Right renal pelvis (tissue), 4 donors: Measurements from ENCODE around the gene CNTN1. TPM values are rescaled to one million over a fixed set of nuclear protein-coding genes. Genes with fewer than 3 reads are reported as not detected.
"Not testable (repeated sequence)": the region's sequence is repeated elsewhere in the genome, so short reads cannot be mapped to it uniquely, and the experiment has no call there.

Experiments used
- DNase-seq, 4 donors: peaks; one replicate each; pipeline ENCODE4 v3.0.0-alpha.2; 2013; ENCODE audit warnings: low read depth in 4 of 4, low spot score in 3 of 4, missing footprints in 1 of 4
- polyA plus RNA-seq, 4 donors: library from polyadenylated mRNA; unstranded; fragments of 120-200 nt; gene quantifications; one replicate each; pipeline ENCODE4 v1.2.1, GENCODE V29; 2013; ENCODE audit not compliant: insufficient read length in 4 of 4

Gene CNTN1
- polyA plus RNA-seq, 4 donors = 44.6 to 64.4 (median 56.4) TPM

DNA sequence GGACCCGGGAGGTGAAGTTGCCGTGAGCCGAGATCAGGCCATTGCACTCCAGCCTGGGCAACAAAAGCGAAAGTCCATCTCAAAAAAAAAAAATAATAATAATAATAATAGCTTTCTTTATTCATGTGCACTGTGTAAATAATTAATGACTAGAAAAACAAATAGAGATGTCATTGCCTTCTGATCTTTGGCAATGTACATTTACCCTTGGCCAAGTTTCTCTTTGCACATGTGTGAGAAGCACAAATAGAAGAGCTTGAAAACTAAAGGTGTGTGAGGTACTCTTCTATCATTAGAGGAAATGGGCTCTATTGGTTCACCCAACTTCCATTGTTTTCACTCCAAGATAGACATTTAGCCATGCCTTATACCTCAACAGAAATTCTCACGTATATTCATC, 325.8 kb downstream of the CNTN1 start:
- DNase-seq = no peak

DNA sequence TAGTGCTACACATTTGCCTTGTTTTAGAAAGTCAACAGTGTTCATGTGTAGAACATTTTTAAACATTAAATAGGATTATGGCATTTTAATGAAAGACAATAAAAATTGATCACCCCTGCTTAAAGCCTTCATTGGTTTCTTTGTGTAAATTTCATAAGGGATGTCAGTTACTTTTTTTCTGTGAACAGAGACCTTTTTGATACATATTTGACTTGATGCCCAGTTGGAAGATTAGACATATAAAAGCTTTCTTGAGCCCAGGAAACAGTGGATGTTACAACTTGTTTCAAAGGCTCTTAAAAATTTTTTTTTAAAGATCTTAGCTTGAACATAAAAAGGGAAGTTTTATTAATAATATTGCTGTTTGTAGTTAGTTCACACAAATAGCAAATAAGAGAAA, 327.2 kb downstream of the CNTN1 start:
- no peak for DNase-seq

DNA sequence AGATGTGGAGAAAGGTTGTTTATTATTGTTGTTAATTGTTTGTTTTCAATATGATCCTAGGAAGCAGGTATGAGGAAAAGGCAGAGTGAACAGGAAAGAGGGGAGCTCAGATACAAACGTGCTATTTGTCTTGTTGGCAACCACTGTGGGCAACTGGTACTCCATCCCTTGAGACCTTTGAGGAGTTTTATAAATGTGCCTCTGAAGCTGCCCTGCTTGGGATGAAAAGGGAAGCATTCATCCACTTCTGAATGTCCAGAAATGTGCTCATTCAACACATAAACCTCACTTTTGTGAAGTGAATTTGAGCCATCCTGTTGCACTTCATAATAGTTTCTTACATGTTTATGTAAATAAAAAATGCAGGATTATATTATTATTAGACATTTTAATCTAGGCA, 331.6 kb downstream of the CNTN1 start:
- DNase-seq = no peak

DNA sequence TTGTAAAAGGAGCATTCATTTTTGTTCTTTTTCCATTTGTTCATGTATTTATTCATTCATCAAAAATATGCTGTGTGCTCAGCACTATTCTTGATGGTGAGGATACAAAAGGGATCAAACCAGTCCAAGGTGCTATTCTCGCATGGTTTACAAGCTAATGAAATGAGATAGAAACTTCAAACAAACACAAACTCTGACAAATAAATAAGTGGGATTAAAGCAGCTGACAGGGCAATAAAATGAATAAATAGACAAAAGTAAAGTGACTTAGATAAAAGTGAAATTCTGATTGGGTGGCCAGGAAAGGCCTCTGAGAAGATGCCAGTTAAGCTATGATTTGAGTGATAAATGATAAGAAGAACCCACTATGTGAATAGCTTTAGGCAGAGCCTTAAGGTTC, 333.9 kb downstream of the CNTN1 start:
- DNase-seq = no peak

DNA sequence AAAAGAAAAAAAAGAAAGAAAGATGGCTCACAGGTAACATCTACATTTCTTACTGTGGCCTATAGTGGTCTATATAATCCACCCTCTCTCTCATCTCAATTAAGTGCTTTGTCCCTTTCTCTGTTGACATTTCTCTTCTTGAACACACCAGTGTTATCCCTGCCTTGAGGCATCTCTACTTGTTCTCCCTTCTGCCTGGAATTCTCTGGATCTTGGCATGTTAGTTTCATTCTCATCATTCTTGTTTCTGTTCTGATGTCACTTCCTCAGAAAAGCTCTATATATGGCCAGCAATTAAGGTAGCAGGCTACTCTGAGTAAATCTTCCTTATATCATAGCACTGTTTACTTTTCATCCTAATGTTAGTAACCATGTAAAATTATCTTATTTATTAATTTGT, 340.1 kb downstream of the CNTN1 start:
- no peak for DNase-seq

DNA sequence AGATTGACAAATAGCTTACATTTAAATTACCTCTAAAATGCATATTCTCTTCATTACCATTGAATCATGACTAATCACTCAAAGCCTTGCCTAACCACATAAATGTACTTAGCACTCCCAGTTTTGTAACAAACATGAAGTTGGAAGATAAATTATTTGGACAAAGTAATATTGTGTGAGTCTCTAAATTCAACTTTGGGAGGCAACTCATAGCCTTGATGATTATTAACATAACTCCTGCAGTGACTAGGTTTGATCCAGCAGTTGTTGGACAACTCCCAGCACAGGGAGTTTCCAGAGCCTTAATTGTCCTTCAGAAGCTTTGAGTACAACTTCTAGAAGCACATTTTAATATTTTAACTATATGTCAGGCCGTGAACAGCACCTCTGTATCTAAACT, 342.4 kb downstream of the CNTN1 start:
- no peak for DNase-seq

DNA sequence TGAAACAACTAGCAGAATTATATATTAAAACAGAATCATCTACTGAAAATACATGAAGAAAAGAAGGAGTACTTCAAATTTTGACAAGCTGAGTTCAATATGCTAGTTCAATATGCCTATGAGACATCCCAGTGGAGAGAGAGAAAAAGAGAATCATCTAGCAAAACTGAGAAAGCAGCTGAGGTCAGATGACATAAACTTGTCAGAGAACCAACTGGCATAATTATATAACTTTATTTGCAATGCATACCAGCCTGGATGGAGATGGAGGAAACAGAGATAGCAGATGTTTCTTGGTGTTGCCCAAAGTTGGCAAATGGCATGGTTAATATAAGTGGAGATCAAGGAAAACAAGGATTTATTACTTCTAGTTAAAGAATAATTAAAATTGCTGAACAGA, 347.2 kb downstream of the CNTN1 start:
- no peak for DNase-seq

DNA sequence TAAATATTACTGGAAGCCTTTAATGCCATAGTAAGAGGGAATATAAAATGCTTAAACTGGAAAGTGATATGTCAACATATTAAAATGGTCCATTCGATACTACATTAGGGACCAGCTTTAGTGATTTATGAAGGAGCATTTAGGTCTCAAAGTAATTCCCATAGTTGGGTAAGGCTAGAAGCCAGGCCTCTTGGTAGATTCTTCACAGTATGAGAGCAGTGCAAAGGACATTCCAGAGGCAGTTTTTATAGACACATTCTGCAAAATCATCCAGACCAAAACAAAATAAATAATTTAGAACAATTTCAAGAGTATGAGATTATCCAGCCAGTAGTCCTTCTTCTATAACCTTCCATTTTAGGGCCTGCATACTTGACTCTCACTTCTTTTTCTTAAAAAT, 353.3 kb downstream of the CNTN1 start:
- DNase-seq = no peak

DNA sequence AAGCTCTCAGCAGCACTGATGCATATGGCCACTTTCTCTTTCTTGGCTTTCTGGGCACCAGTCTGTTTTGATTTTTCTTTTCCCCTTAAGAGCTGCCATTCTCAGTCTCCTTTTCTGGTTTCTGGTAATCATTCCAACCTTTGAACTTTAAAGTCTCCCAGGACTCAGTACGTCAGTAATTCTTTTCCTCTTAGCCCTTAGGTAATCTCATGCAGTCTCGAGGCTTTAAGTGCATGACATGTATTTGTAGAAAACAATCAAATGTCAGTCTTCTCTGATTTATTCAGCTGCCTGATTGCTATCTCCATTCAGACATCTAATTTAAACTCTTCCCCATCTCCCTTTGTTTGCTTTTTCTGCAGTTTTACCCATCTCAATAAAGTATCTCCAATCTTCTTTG, 356.8 kb downstream of the CNTN1 start:
- no peak for DNase-seq

DNA sequence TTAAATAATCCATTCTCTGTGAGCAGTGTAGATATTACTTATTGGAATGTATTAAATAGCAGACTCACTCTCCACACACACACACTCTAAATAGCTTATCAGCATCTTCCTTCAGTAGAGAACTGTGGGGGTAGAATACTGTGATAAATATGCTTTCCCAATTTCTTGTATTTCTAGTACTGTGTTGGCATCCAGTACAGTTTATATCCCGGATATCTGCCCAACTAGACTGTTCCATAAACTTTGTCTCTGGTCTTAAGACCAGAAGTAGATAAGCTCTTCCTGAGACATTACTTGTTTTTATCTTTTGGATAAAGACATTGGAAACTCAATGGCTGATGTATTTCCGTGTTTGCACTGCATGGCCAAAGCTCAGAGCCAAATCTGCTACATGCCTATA, 359.7 kb downstream of the CNTN1 start:
- no peak for DNase-seq

DNA sequence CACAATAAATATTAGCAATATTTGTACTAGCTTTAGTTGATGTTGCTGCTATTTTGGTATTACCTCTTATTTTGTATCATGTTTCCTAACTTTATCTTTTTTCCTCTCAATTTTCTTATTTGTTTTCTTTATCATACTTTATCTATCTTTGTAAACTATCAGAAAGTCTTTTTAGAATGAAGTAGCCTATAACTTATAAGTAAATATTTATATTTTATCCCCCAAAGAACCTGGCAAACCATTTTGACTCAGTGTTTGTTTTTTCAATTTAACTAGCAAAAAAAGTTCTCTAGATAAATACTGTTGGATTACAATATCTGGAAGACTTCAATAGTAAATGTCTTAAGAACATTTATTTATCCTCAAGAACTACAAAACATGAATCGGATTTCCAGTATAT, 360.2 kb downstream of the CNTN1 start:
- DNase-seq = no peak

DNA sequence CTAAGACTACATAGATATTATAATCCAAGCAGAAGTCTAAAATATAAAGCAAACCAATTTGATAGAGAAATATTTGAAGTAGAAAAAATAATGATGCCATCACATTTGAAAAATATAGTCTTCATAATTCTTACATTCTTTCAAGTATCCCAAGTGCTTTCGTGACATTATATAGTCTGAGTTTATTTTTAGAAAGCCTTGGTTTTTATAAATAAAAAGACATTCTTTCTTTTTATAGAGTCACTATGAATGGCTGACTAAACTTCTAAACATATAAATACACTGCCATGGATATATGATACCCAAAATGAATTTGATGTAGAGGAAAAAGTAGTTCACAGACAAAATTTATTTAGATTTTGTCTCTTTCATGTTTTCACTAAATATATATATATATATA, 360.8 kb downstream of the CNTN1 start:
- DNase-seq = no peak

DNA sequence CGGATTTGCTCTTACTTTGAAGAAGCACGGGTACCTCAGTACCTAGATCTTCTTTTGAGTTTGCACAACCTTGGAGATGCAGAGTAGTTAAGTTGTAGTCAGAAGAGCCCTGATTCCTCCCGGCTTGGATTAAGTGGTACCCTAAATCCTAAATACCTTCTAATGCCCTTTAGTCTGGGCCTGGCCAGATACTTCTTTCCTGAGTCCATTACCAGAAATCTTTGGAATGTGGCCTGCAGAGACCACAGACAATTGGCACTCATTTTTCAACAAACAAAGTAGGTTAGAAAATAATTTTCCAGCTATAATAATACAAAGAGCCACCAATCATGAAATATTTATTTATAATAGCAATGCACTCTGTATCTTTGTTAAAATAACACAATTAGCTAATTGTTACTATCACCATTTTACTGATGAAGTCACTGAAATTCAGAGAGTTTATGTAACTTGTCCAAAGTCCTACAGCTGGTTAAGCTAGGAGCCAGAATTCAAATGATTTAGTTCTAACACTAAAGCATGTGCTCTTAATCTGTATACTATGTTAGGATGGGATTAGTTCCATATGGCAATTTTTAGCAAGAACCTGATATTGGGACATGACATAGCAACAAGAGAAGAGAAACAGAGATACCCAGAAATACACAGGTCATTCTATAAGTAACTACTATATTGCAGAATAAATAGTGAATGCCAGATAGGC, 363.8 kb downstream of the CNTN1 start:
- DNase-seq = no peak

DNA sequence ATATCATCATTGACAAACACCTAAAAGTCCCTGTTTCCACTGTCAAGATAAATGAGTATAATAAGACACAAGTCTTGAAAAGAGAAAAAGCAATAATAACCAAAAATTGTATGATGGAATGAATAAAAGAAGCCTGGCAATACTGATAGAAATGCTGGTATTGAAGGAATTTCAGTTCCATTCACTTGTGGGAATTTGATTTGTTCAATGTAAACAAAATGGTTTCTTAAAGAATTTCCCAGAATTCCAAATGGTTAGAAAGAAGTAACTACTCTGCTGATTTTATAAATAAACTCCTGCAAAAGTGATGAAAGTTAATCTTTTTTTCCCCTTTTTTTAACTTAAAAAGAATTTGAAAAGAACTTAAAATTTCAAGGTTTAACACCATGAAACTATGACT, 366.0 kb downstream of the CNTN1 start:
- DNase-seq = no peak

DNA sequence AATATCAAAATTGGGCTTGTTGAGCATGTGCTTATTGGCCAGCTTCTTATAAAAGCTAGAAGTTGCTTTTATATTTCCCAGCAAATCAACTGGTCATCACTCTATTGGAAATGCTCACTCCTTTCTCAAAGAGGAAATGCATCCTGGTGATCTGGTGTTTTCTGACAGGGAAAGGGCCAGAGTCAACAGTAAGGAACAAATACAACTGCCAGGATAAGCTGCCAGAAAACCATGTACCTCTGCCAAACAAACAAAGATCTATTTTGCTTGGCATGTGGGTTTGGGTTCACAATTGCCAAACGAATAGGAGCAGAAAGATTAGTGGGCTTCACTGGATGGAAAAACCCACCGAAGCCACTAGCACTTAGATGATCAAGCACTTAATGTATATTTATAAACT, 369.0 kb downstream of the CNTN1 start:
- DNase-seq = no peak

DNA sequence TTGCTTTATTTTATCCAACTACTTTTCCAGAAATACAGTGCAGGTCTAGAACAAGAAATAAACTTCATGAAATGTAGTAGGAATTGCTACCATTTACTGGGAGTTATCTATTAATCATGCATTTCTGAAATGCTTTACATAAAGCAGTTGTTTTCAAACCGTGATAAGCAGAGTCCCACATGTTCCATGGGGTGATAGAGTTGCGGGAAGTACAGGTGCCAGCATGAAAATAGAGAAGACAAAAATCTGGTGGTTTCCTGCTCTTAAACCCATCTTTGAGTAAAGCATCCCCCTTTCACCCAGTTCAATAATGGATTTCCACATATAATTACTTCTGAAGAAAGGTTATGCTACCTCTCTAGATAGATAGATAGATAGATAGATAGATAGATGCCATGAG, 372.2 kb downstream of the CNTN1 start:
- no peak for DNase-seq

DNA sequence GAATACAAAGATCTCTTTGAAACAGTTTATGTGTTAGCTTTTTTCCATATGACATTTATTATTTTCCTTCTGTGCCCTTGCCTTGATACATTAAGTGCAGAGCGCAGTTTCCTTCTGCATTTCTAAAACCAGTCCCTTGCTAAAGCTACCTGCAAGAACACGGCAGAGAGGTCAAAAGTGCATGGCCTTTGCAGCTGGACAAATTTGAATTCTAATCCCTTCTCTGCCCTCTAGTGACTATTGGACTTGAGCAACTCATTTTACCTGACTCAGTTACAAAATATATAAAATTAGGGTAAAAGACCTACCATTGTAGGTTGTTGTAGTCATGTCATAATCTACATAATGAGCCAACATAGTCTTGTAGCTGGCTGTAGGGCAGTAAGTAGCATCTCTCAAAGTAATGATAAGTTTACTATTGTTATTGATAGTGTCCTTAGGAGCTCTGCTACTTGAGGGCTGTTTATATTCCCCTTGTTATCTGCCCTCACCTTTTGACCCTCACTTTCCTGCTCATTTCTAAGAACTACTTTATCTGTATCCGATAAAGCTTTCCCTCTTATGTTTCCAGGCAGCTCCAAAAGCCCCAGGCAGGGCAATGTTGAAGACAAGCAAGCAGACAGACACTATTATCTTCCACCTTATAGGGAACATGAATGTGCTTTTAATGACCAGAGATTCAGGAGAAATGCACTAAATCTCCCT, 375.9 kb downstream of the CNTN1 start:
- DNase-seq = no peak

DNA sequence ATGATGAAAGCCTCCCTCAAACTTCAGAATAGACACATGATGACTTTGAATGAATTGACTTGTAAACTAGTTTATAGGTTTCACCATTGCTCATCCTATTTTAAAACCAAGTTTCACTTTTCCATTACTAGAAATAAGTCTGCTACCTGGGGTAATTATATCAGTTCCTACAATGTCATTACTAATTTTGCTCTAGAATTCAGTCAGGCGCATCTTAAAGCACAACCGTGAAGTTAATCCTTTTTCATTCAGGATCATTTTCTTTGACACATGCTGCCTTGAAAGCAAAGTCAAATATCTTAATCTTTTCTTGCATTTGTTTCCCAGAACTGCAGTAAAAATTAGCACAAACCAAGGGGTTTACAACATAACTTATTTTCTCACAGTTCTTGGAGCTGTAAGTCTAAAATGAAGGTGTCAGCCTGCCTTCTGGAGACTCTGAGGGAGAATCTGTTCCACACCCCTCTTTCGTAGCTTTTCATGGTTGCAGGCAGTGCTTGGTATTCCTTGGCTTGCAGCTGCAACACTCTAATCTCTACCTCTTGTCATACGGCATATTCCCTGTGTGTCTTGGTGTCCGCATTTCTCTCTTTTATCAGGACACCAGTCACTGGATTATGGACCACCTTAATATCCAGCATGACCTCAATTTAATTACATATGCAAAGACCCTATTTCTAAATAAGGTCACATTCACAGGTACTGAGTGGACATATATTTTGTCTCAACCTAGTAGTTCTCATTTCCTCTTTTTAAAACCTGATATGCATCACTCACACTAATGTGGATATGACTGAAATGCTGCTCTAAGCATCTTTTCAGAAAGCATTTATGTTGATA, 381.6 kb downstream of the CNTN1 start:
- DNase-seq = no peak

DNA sequence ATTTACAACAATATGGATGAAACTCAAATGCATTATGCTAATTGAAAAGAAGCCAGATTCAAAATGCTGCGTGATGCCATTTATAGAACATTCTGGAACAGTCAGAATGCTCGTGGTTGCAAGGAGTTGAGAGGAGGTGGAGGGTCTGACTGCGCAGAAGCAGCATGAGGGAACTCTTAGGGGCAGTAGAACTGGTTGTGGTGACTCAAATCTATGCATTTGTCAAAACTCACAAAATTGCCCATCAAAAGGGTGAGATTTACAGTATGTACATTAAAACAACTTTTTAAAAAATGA, 382.2 kb downstream of the CNTN1 start:
- DNase-seq = no peak

DNA sequence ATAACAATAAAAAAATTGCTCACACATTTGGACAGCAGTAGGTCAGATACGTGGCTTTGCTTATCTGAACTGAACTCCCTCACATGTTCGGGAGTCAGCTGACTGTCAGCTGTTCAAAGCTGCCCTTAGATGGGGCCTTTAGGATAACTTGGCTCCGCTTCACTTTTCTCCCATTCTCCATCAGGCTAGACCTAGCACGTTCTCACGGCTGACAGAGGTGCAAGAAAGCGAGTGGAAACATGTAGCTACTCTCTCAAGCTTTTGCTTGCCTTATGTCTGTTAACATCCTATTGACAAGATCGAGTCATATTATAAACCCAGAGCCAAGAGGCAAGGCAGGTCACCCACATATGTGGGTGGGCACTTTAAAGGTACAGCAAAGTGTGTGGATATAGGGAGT, 383.9 kb downstream of the CNTN1 start:
- no peak for DNase-seq

DNA sequence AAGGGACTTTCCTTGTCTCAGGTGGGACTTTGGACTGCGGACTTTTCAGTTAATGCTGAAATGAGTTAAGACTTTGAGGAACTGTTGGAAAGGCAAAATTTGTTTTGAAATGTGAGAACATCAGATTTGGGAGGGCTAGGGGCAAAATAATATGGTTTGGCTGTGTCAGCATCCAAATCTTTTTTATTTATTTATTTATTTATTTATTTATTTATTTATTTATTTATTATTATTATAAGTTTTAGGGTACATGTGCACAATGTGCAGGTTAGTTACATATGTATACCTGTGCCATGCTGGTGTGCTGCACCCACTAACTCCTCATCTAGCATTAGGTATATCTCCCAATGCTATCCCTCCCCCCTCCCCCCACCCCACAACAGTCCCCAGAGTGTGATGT, 389.0 kb downstream of the CNTN1 start:
- not testable (repeated sequence) for DNase-seq

DNA sequence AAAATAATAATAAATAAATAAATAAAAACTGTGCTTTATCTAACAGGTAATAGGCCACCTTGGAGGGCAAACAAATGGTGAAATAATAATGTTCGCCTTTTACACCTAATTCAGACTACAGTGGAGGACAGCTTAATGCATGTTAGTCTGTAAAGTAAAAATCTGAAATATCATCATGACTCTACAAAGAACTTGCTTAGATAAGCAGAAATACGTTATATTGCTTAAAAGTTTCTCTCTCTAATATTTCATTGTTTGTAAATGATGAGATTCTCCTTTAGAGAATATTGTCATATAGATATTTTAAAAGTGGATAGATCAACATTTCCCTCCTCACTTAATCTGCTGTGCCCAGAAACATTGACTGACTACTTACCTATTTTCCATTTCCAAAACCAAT, 397.2 kb downstream of the CNTN1 start:
- DNase-seq = no peak
